Keratinocyte (primary cell): ENCODE results near the gene FBXL5. TPM values are rescaled to one million over a fixed set of nuclear protein-coding genes. Genes with fewer than 3 reads are reported as not detected.

ENCODE experiments used
- DNase-seq: peaks from one replicate; pipeline ENCODE4 v3.0.0-alpha.2; 2011; ENCODE audit warnings: low read depth, missing footprints, low spot score
- FAIRE-seq: peaks from 2 replicates; lab custom pipeline; 2011; peaks lifted over from hg19 to GRCh38; lab: Jason Lieb, UNC
- H2AFZ ChIP-seq: 2 replicates; pipeline ENCODE4 v1.6.0; 2012; ENCODE audit warnings: low read length, control low read depth, inconsistent platforms; ENCODE audit not compliant: control insufficient read depth
- H3K27ac ChIP-seq: 2 replicates; pipeline ENCODE4 v1.5.1; 2011; ENCODE audit warnings: low read length; ENCODE audit not compliant: control insufficient read depth, insufficient read depth
- H3K27me3 ChIP-seq: 3 replicates; pipeline ENCODE4 v1.6.0; 2011; ENCODE audit warnings: low read length; ENCODE audit not compliant: control insufficient read depth, insufficient read depth; ENCODE audit errors: extremely low read depth
- H3K36me3 ChIP-seq, 2 experiments: 2 replicates in 1 of 2; 3 replicates in 1 of 2; pipeline ENCODE4 v1.5.1; 2011; ENCODE audit warnings: low read length in 2 of 2, mild to moderate bottlenecking in 1 of 2; ENCODE audit not compliant: control insufficient read depth in 2 of 2, insufficient read depth in 2 of 2; ENCODE audit errors: extremely low read depth in 1 of 2
- H3K4me1 ChIP-seq: 3 replicates; pipeline ENCODE4 v1.5.1; 2011; ENCODE audit warnings: low read length; ENCODE audit not compliant: control insufficient read depth, insufficient read depth; ENCODE audit errors: extremely low read depth
- H3K4me2 ChIP-seq: 3 replicates; pipeline ENCODE4 v1.6.0; 2011; ENCODE audit warnings: low read depth, low read length; ENCODE audit not compliant: control insufficient read depth, insufficient read depth; ENCODE audit errors: extremely low read depth
- H3K4me3 ChIP-seq, 3 experiments: fragments of 200-600 bp in 1 of 3; sonication (generic) in 1 of 3; 2 replicates in 2 of 3; 3 replicates in 1 of 3; pipeline ENCODE4 v1.5.1; 2011 to 2016; ENCODE audit warnings: low read length in 3 of 3, mild to moderate bottlenecking in 3 of 3, control low read depth in 2 of 3, inconsistent platforms in 1 of 3, low read depth in 1 of 3, mixed read lengths in 1 of 3, mixed run types in 1 of 3, moderate library complexity in 1 of 3; ENCODE audit not compliant: control insufficient read depth in 2 of 3, insufficient read depth in 2 of 3; ENCODE audit errors: extremely low read depth in 1 of 3
- H3K79me2 ChIP-seq: 2 replicates; pipeline ENCODE4 v1.6.0; 2012; ENCODE audit warnings: low read length; ENCODE audit not compliant: control insufficient read depth, insufficient read depth
- H3K9ac ChIP-seq: 3 replicates; pipeline ENCODE4 v1.6.0; 2011; ENCODE audit warnings: low read length; ENCODE audit not compliant: control insufficient read depth, insufficient read depth; ENCODE audit errors: extremely low read depth
- H3K9me1 ChIP-seq: 3 replicates; pipeline ENCODE4 v1.6.0; 2011; ENCODE audit warnings: low read length; ENCODE audit not compliant: control insufficient read depth, insufficient read depth; ENCODE audit errors: extremely low read depth
- H3K9me3 ChIP-seq: 2 replicates; pipeline ENCODE4 v1.5.1; 2012; ENCODE audit warnings: low read depth, low read length; ENCODE audit not compliant: control insufficient read depth
- H4K20me1 ChIP-seq: 3 replicates; pipeline ENCODE4 v1.6.0; 2011; ENCODE audit warnings: low read length; ENCODE audit not compliant: control insufficient read depth, insufficient read depth; ENCODE audit errors: extremely low read depth
- EZH2 ChIP-seq: IDR thresholded peaks from one replicate; pipeline ENCODE4 v1.6.1; 2012; ENCODE audit warnings: inconsistent platforms, mild to moderate bottlenecking, low read length, moderate library complexity
- dilution Hi-C: fragments of 300-500 bp; cut with MboI; formaldehyde crosslinking; loops from one replicate; pipeline ENCODE4 v1.7.0; 2020; ENCODE audit warnings: low sequenced_read_pairs; ENCODE audit not compliant: extremely low pct_ligation_motif_present
- polyA plus RNA-seq, 5 experiments: library from polyadenylated mRNA; depleted of rRNA in 3 of 5; stranded (reverse) in 3 of 5; stranded (forward) in 1 of 5; unstranded in 1 of 5; fragments of >200 nt; gene quantifications; 1 replicate in 1 of 5; 2 replicates in 3 of 5; 3 replicates in 1 of 5; pipeline versions ENCODE4 v1.2.1 to v1.2.3, GENCODE V29; 2011 to 2012; ENCODE audit warnings: missing spikeins in 2 of 5, low read depth in 1 of 5, low replicate concordance in 1 of 5
- TF ChIP-seq, protein P1 (sequence below), 3 experiments: IDR thresholded peaks in 1 of 3; conservative IDR thresholded peaks in 1 of 3; optimal IDR thresholded peaks in 1 of 3; 2 replicates in 2 of 3; 3 replicates in 1 of 3; pipeline versions ENCODE3 to v1.5.1; 2011; ENCODE audit warnings: low read length in 3 of 3, mild to moderate bottlenecking in 3 of 3, moderate library complexity in 2 of 3, control low read depth in 1 of 3, inconsistent platforms in 1 of 3; ENCODE audit not compliant: insufficient read depth in 2 of 3; ENCODE audit errors: extremely low read depth in 1 of 3

The FBXL5 gene
- polyA plus RNA-seq, 1 donor (not counting 4 experiments of a cell fraction or from before 2014, with no cell fraction given), result 63.1 TPM

DNA sequence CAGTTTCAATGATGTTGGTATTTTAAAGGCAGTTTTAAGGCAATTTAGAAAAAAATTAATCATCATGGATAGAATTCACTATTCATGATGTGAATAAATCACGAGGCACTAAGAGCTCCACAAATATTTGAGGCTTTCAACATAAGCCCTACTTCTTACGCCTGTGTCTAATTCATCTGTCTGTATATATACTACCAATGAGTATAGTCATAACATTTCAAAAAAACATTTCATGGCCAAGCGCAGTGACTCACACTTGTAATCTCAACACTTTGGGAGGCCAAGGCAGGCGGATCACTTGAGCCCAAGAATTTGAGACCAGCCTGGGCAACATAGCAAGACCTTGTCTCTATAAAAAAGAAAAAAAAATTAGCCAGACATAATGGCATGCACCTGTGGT, 56.5 kb downstream of the FBXL5 start:
- H2AFZ ChIP-seq, result no peak overlapping the region
- H3K4me2 ChIP-seq, result no peak overlapping the region
- no peaks in the 10 kb centered on the region for H4K20me1 ChIP-seq
- H3K36me3 ChIP-seq, result peaks cover 2 to 4% of the 10 kb centered on the region in 2 experiments
- H3K9me3 ChIP-seq, result no peaks in the 10 kb centered on the region
- H3K4me1 ChIP-seq, result no peaks in the 10 kb centered on the region
- H3K27me3 ChIP-seq, result no peaks in the 10 kb centered on the region
- no peak overlapping the region for H3K9ac ChIP-seq
- H3K27ac ChIP-seq, result no peak overlapping the region
- H3K79me2 ChIP-seq, result no peaks in the 10 kb centered on the region
- H3K4me3 ChIP-seq, result no peak overlapping the region
- DNase-seq (no peak), FAIRE-seq (no peak)
- no peaks in the 10 kb centered on the region for H3K9me1 ChIP-seq
- dilution Hi-C loops, result no loop called here
- TF ChIP-seq, protein P1, sequence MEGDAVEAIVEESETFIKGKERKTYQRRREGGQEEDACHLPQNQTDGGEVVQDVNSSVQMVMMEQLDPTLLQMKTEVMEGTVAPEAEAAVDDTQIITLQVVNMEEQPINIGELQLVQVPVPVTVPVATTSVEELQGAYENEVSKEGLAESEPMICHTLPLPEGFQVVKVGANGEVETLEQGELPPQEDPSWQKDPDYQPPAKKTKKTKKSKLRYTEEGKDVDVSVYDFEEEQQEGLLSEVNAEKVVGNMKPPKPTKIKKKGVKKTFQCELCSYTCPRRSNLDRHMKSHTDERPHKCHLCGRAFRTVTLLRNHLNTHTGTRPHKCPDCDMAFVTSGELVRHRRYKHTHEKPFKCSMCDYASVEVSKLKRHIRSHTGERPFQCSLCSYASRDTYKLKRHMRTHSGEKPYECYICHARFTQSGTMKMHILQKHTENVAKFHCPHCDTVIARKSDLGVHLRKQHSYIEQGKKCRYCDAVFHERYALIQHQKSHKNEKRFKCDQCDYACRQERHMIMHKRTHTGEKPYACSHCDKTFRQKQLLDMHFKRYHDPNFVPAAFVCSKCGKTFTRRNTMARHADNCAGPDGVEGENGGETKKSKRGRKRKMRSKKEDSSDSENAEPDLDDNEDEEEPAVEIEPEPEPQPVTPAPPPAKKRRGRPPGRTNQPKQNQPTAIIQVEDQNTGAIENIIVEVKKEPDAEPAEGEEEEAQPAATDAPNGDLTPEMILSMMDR (optimal IDR thresholded peaks at IDR 0.05 in 1 of 3, IDR thresholded peaks at IDR 0.05 in 1 of 3, conservative IDR thresholded peaks at IDR 0.05 in 1 of 3; ENCODE audit: extremely low read depth in 1 of 3, insufficient read depth in 2 of 3, low read length in 3 of 3), result no peak
- no peak for TF ChIP-seq EZH2

GRCh38 chr4:15592799-15593198, 62.4 kb downstream of the FBXL5 start:
- H3K4me3 ChIP-seq, result no peak overlapping the region
- H3K79me2 ChIP-seq, result no peaks in the 10 kb centered on the region
- H3K4me2 ChIP-seq, result no peak overlapping the region
- dilution Hi-C loops, result no loop called here
- TF ChIP-seq, protein P1 (optimal IDR thresholded peaks at IDR 0.05 in 1 of 3, IDR thresholded peaks at IDR 0.05 in 1 of 3, conservative IDR thresholded peaks at IDR 0.05 in 1 of 3; ENCODE audit: extremely low read depth in 1 of 3, insufficient read depth in 2 of 3, low read length in 3 of 3), result no peak
- no peak for TF ChIP-seq EZH2
- H3K27me3 ChIP-seq, result no peaks in the 10 kb centered on the region
- no peaks in the 10 kb centered on the region for H3K9me3 ChIP-seq
- H3K4me1 ChIP-seq, result no peaks in the 10 kb centered on the region
- H3K36me3 ChIP-seq, result peaks cover 0 to 2% of the 10 kb centered on the region in 2 experiments
- FAIRE-seq (no peak), DNase-seq (no peak)
- H3K27ac ChIP-seq, result no peak overlapping the region
- no peaks in the 10 kb centered on the region for H4K20me1 ChIP-seq
- no peak overlapping the region for H2AFZ ChIP-seq
- no peaks in the 10 kb centered on the region for H3K9me1 ChIP-seq
- no peak overlapping the region for H3K9ac ChIP-seq
